Esophagus muscularis mucosa (tissue), 3 donors: ENCODE results near the gene PRKCE.

Source experiments
- EP300 ChIP-seq: sonication (generic); formaldehyde crosslinking; IDR thresholded peaks from one replicate; pipeline ENCODE4 v1.6.1; 2017; ENCODE audit warnings: antibody characterized with exemption
- TF ChIP-seq, protein P1 (sequence below), 3 experiments: fragments of 200-600 bp in 2 of 3; fragments of 450-650 bp in 1 of 3; sonication (generic) in 2 of 3; IDR thresholded peaks; one replicate each; pipeline ENCODE4 v1.5.1; 2017 to 2019; ENCODE audit warnings: antibody characterized with exemption in 3 of 3, mild to moderate bottlenecking in 2 of 3, moderate library complexity in 1 of 3

- TF ChIP-seq, protein P1, sequence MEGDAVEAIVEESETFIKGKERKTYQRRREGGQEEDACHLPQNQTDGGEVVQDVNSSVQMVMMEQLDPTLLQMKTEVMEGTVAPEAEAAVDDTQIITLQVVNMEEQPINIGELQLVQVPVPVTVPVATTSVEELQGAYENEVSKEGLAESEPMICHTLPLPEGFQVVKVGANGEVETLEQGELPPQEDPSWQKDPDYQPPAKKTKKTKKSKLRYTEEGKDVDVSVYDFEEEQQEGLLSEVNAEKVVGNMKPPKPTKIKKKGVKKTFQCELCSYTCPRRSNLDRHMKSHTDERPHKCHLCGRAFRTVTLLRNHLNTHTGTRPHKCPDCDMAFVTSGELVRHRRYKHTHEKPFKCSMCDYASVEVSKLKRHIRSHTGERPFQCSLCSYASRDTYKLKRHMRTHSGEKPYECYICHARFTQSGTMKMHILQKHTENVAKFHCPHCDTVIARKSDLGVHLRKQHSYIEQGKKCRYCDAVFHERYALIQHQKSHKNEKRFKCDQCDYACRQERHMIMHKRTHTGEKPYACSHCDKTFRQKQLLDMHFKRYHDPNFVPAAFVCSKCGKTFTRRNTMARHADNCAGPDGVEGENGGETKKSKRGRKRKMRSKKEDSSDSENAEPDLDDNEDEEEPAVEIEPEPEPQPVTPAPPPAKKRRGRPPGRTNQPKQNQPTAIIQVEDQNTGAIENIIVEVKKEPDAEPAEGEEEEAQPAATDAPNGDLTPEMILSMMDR (IDR thresholded peaks at IDR 0.05): no peak
- no peak for TF ChIP-seq EP300
These were observed 520.0 kb downstream of the PRKCE start for GRCh38 chr2:46171411-46171953.
